ENCODE data around the gene ZSCAN5B. TPM values are rescaled to one million over a fixed set of nuclear protein-coding genes. Genes with fewer than 3 reads are reported as not detected.
"Not testable (repeated sequence)": the region's sequence is repeated elsewhere in the genome, so short reads cannot be mapped to it uniquely, and the experiment has no call there.

Gene ZSCAN5B
- polyA plus RNA-seq (ENCODE audit: low read depth in 6 of 6): not detected

GRCh38 chr19:56197646-56198045, at the start of gene ZSCAN5B:
Gene ZSCAN5B, minus strand, starts transcription at chr19:56197783. Its CDS starts 4,731 bp downstream, at chr19:56193052.
- not testable (repeated sequence) for H3K9me3 Mint-ChIP-seq; ATAC-seq (ENCODE audit: low read depth in 2 of 2); H3K27ac Mint-ChIP-seq; H3K4me3 Mint-ChIP-seq; H3K4me1 Mint-ChIP-seq; DNase-seq; H3K36me3 Mint-ChIP-seq
- H3K27me3 Mint-ChIP-seq: peaks cover 0 to 18% (median 10%) of the 10 kb centered on the region in 3 donors

- not testable (repeated sequence) for DNase-seq; H3K27ac Mint-ChIP-seq; H3K4me3 Mint-ChIP-seq; H3K4me1 Mint-ChIP-seq; H3K27me3 Mint-ChIP-seq; ATAC-seq (ENCODE audit: low read depth in 2 of 2); H3K36me3 Mint-ChIP-seq; H3K9me3 Mint-ChIP-seq
These were observed 48.2 kb upstream of the ZSCAN5B start for GRCh38 chr19:56245764-56246163.

DNA sequence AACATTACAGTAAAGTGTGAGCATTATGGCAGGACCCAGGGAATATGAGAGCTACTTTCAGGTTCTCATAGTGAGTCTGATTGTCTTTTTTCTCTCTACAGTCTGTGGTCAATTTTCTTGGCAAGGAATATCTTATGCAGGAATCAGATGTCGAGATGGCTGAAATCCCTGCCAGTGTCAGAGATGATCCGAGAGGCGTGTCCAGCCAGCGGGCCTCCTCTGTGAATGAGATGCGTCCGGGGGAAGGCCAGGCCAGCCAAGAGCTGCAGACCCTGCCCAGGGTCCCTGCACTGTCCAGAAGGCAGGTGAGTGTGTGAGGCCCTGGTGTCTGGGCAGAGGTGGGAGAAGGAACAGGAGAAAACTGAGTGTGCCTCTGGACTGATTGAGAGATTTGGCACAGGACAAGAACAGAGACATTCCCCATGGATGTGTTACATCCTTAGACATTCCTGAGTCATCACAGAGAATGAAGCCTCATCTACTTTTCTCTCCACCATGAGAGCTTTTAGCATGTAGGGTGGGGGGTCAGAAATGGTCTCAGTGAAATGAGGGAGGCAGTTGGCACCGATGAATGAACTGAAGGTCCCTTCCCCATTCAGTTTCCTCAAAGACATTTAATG, 47.6 kb upstream of the ZSCAN5B start:
- H3K4me1 Mint-ChIP-seq: no peaks in the 10 kb centered on the region
- no peaks in the 10 kb centered on the region for H3K9me3 Mint-ChIP-seq
- no peaks in the 10 kb centered on the region for H3K27me3 Mint-ChIP-seq
- no peak overlapping the region for H3K27ac Mint-ChIP-seq
- DNase-seq (no peak), ATAC-seq (ENCODE audit: low read depth in 2 of 2) (no peak)
- no peaks in the 10 kb centered on the region for H3K36me3 Mint-ChIP-seq
- H3K4me3 Mint-ChIP-seq: no peak overlapping the region

- no peak for DNase-seq
- no peaks in the 10 kb centered on the region for H3K27me3 Mint-ChIP-seq
- no peak overlapping the region for H3K27ac Mint-ChIP-seq
- no peaks in the 10 kb centered on the region for H3K9me3 Mint-ChIP-seq
- H3K4me1 Mint-ChIP-seq: no peaks in the 10 kb centered on the region
- H3K4me3 Mint-ChIP-seq: no peak overlapping the region
- peaks cover 0 to 22% of the 10 kb centered on the region in 2 donors for H3K36me3 Mint-ChIP-seq
- no peak for ATAC-seq (ENCODE audit: low read depth in 2 of 2)
These were observed 25.9 kb upstream of the ZSCAN5B start for GRCh38 chr19:56223481-56223880.

- DNase-seq: no peak
- Mint-ChIP-seq H3K9me3 (no peaks in the 10 kb centered on the region), H3K27ac (peak overlapping the region in 2 of 6 donors; percentile 17 to 39), H3K4me1 (peaks cover 2 to 3% (median 2%) of the 10 kb centered on the region in 3 donors), H3K36me3 (peaks cover 0 to 22% of the 10 kb centered on the region in 2 donors), H3K27me3 (peaks cover 0 to 5% (median 4%) of the 10 kb centered on the region in 3 donors), H3K4me3 (no peak overlapping the region)
- ATAC-seq (ENCODE audit: low read depth in 2 of 2): no peak
These were observed 25.3 kb upstream of the ZSCAN5B start for GRCh38 chr19:56222901-56223300.

GRCh38 chr19:56221851-56222250, 24.3 kb upstream of the ZSCAN5B start:
- Mint-ChIP-seq H3K36me3 (peaks cover 0 to 22% of the 10 kb centered on the region in 2 donors), H3K4me3 (no peak overlapping the region), H3K9me3 (no peaks in the 10 kb centered on the region), H3K27ac (no peak overlapping the region), H3K4me1 (peaks cover 3 to 6% (median 5%) of the 10 kb centered on the region in 3 donors), H3K27me3 (peaks cover 2 to 10% (median 8%) of the 10 kb centered on the region in 3 donors)
- ATAC-seq (ENCODE audit: low read depth in 2 of 2): no peak
- DNase-seq: no peak

DNA sequence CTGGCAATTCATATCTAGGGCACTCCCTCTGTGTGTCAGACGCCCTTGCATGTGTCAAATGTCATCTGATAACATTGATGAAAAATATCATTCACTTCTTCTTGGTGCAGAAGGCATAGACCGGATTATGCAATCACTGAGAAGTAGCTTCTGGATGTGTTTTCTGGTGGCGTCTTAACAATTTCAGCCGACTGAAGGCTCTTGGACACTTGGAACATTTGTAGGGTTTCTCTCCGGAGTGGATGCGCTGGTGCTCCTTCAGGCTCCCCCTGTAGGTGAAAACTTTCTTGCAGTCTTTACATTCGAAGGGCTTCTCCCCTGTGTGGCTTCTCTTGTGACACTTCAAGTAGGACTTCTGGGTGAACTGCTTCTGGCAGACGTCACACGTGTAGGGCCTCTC, 23.9 kb upstream of the ZSCAN5B start:
- not testable (repeated sequence) for H3K4me1 Mint-ChIP-seq; ATAC-seq (ENCODE audit: low read depth in 2 of 2); H3K4me3 Mint-ChIP-seq; DNase-seq; H3K9me3 Mint-ChIP-seq
- Mint-ChIP-seq H3K27me3 (peaks cover 4 to 13% (median 8%) of the 10 kb centered on the region in 3 donors), H3K27ac (peak overlapping the region in 1 of 6 donors; percentile 27), H3K36me3 (peaks cover 0 to 22% of the 10 kb centered on the region in 2 donors)

DNA sequence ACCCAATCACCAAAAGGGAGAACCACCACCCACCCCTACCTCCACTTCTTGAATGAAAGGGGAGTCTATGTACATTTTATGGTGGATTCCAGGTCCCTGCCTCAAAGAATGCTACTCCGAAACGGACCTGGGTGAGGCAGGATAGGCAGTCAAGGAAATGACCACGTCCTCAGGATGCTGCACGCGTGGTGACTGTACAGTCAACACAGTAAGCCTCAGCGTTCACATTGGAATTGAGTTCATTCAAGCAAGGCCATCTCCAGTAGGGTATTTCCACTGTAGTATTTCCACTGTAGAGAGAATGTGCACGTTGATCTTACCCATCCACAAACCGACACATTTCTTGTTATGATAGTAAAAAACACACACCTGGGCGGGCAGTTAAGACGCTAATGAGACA, 21.4 kb upstream of the ZSCAN5B start:
- no peak overlapping the region for H3K27ac Mint-ChIP-seq
- peaks cover 0 to 22% of the 10 kb centered on the region in 2 donors for H3K36me3 Mint-ChIP-seq
- H3K9me3 Mint-ChIP-seq: no peaks in the 10 kb centered on the region
- ATAC-seq (ENCODE audit: low read depth in 2 of 2): no peak
- H3K27me3 Mint-ChIP-seq: peaks cover 13 to 35% (median 17%) of the 10 kb centered on the region in 3 donors
- H3K4me3 Mint-ChIP-seq: peak overlapping the region in 1 of 8 donors; percentile 4
- DNase-seq: no peak
- peaks cover 3 to 8% (median 5%) of the 10 kb centered on the region in 3 donors for H3K4me1 Mint-ChIP-seq

GRCh38 chr19:56217039-56217949, 19.7 kb upstream of the ZSCAN5B start:
- ATAC-seq (ENCODE audit: low read depth in 2 of 2) (no peak), DNase-seq (no peak)
- no peak overlapping the region for H3K27ac Mint-ChIP-seq
- H3K36me3 Mint-ChIP-seq: peaks cover 0 to 9% of the 10 kb centered on the region in 2 donors
- no peaks in the 10 kb centered on the region for H3K9me3 Mint-ChIP-seq
- H3K4me1 Mint-ChIP-seq: peaks cover 3 to 8% (median 5%) of the 10 kb centered on the region in 3 donors
- H3K27me3 Mint-ChIP-seq: peaks cover 13 to 35% (median 25%) of the 10 kb centered on the region in 3 donors
- peak overlapping the region in 5 of 8 donors; percentile 15 to 63 (median 30) for H3K4me3 Mint-ChIP-seq

DNA sequence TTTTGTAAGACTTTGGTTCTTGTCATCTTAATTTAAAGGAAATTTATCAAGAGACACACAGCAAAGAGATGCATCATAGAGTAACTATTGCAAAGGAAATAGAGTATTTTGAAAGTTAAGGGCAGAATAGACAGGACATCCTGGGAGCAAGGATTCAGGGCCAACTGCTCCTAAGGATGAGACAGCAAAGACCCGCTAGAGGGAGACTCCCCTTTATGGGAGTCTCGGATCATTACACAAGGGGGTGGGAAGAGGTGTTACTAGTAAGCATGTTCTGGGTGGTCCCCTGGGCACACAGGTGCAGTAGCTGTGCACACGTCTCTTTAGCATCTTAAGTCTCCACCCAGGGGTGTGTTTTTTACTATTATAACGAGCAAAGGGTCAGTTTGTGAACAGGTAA, 14.1 kb upstream of the ZSCAN5B start:
- peaks cover 9 to 38% (median 34%) of the 10 kb centered on the region in 3 donors for H3K27me3 Mint-ChIP-seq
- ATAC-seq (ENCODE audit: low read depth in 2 of 2): no peak
- no peaks in the 10 kb centered on the region for H3K36me3 Mint-ChIP-seq
- peaks cover 0 to under 1% (median 0%) of the 10 kb centered on the region in 3 donors for H3K4me1 Mint-ChIP-seq
- H3K27ac Mint-ChIP-seq: no peak overlapping the region
- DNase-seq: no peak
- H3K4me3 Mint-ChIP-seq: peak overlapping the region in 1 of 8 donors; percentile 4
- no peaks in the 10 kb centered on the region for H3K9me3 Mint-ChIP-seq

DNA sequence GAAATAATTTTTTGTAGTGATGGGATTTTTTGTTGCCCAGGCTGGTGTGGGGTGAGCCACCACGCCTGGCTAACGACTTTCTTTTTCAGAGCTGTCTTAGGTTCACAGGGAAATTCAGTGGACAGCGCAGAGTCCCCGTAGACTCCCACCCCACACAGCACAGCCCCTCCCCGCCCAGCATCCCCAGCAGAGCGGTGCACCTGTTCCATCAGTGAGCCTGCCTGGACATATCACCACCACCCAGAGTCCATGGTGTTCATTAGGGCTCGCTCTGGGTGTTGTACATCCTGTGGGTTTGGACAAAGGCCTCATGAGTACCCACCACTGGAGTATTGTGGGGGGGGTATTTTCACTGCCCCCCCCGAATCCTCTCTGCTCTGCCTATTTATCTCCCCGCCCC, 12.5 kb upstream of the ZSCAN5B start:
- H3K27me3 Mint-ChIP-seq: peaks cover 4 to 34% (median 25%) of the 10 kb centered on the region in 3 donors

GRCh38 chr19:56209091-56209490, 11.5 kb upstream of the ZSCAN5B start:
- H3K36me3 Mint-ChIP-seq: no peaks in the 10 kb centered on the region
- no peak overlapping the region for H3K27ac Mint-ChIP-seq
- DNase-seq (no peak), ATAC-seq (ENCODE audit: low read depth in 2 of 2) (no peak)
- H3K4me3 Mint-ChIP-seq: no peak overlapping the region
- no peaks in the 10 kb centered on the region for H3K4me1 Mint-ChIP-seq
- H3K9me3 Mint-ChIP-seq: no peaks in the 10 kb centered on the region
- peaks cover 0 to 27% (median 16%) of the 10 kb centered on the region in 3 donors for H3K27me3 Mint-ChIP-seq

More for the DNA sequence above, 12.5 kb upstream of the ZSCAN5B start:
- H3K4me3 Mint-ChIP-seq; ATAC-seq (ENCODE audit: low read depth in 2 of 2); H3K4me1 Mint-ChIP-seq; H3K36me3 Mint-ChIP-seq; H3K9me3 Mint-ChIP-seq; DNase-seq; H3K27ac Mint-ChIP-seq: not testable (repeated sequence)

- DNase-seq; H3K4me3 Mint-ChIP-seq; H3K4me1 Mint-ChIP-seq; H3K36me3 Mint-ChIP-seq; ATAC-seq (ENCODE audit: low read depth in 2 of 2); H3K9me3 Mint-ChIP-seq: not testable (repeated sequence)
- Mint-ChIP-seq H3K27ac (peak overlapping the region in 1 of 6 donors; percentile 48), H3K27me3 (peaks cover 0 to 17% (median 15%) of the 10 kb centered on the region in 3 donors)
These were observed 10.0 kb upstream of the ZSCAN5B start for GRCh38 chr19:56207581-56207980.

All from naive B cell (primary cell).